Inferior parietal cortex (tissue), 1 donor: ENCODE measurements around the gene SIX2.
"Not testable (repeated sequence)": the region's sequence is repeated elsewhere in the genome, so short reads cannot be mapped to it uniquely, and the experiment has no call there.

Source experiments
- DNase-seq: peaks from one replicate; pipeline ENCODE4 v3.0.0-alpha.2; 2016; ENCODE audit errors: extremely low spot score

The SIX2 gene

GRCh38 chr2:45009303-45009927 lies at the start of gene SIX2:
Gene SIX2, minus strand, starts transcription at chr2:45009452. Its CDS starts 342 bp downstream, at chr2:45009110.
- no peak for DNase-seq

- DNase-seq: no peak
Observed at GRCh38 chr2:45055162-45055605, 45.9 kb upstream of the SIX2 start.

DNA sequence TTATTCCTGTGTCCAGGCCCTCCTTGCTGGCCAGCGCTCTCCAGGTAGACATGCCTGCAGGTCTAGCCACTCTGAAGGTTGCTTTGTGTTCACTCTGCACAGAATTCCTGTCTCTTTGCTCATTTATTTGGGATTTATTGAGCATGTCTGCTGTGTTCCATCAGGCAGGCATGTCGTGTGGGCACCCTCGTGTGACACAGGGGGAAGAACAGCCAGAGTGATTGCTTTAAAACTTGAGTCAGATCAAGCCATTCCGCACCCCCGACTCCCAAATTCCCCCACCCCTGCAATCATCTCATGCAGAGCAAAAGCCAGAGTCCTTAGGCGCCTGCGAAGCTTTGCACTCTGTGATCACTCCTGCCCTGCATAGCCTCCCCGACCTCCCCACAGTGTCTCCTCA lies 44.7 kb upstream of the SIX2 start:
- DNase-seq: no peak

DNA sequence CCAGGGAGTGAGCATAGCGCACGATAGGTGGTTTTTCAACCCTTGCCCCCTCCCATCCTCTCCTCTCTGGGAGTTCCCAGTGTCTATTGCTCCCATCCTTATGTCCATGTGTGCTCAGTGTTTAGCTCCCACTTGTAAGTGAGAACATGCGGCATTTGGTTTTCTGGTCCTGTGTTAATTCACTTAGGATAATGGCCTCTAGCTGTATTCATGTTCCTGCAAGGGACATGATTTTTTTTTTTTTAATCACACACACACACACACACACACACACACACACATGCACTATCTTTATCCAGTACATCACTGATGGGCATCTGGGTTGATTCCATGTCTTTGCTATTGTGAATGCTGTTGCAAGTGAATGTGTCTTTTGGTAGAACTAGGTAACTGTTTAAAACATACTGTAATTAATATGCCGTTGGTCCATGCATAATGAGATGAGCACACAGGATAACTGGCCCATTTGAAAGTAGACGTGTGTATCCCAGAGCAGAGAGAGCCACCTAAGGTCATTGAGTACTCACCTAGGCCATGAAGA lies 43.2 kb upstream of the SIX2 start:
- no peak for DNase-seq

- no peak for DNase-seq
Observed at GRCh38 chr2:45049569-45050336, 40.5 kb upstream of the SIX2 start.

GRCh38 chr2:45047301-45047700 lies 38.0 kb upstream of the SIX2 start:
- no peak for DNase-seq

- DNase-seq: no peak
Observed at GRCh38 chr2:45046786-45047185, 37.5 kb upstream of the SIX2 start.

DNA sequence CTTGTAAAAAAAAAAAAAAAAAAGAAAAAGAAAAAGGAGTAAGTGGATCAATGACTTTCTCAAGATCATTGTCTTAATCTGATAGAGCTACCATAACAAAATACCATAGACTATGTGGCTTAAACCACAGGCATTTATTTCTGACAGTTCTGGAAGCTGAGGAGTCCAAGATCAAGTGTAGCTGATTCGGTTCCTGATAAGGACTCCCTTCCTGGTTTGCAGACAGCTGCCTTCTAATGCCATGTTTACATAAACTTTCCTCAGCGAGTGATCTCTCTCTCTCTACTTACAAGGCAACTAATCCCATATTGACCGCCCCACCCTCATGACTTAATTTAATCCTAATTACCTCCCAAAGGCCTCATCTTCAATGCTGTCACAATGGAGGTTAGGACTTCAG lies 36.5 kb upstream of the SIX2 start:
- DNase-seq: no peak

GRCh38 chr2:45044916-45045315 lies 35.7 kb upstream of the SIX2 start:
- DNase-seq: no peak

DNA sequence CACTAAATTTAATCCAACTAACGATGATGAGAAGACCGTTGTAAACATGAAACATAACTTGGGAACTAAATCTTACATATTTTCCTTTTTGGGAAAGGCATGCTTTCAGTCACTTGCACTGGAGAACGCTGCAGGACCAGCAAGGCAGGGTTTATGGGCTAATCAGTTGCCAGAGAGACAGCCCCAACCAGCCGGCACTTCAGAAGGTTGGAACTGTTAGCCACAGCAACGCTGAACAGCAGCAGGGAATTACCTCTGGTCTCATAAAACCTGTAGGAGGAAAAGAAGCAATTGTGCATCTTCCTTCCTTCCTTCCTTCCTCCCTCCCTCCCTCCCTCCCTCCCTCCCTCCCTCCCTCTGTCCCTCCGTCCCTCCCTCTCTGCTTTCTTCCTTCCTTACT lies 33.9 kb upstream of the SIX2 start:
- DNase-seq: no peak

DNA sequence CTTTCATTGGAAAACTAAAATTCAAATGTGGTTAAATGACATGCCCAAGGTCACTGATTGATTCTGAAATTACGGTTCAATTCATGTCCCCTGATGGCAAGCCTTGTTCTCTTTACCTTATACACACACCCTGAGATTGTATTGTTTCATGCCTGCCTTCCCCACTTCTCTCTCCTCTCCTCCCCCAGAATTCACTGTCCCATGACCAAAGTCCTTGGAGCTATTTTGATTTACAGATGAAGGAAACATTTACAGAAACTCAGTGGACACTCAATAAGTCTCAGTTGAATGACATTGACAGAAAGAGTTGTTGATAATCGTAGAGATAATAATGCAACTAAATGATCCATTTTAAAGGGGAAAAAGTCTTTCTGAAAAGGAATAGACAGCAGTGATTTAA lies 33.1 kb upstream of the SIX2 start:
- DNase-seq: no peak

GRCh38 chr2:45040786-45041185 lies 31.5 kb upstream of the SIX2 start:
- no peak for DNase-seq

- not testable (repeated sequence) for DNase-seq
Observed at GRCh38 chr2:45039804-45040203, 30.6 kb upstream of the SIX2 start.

DNA sequence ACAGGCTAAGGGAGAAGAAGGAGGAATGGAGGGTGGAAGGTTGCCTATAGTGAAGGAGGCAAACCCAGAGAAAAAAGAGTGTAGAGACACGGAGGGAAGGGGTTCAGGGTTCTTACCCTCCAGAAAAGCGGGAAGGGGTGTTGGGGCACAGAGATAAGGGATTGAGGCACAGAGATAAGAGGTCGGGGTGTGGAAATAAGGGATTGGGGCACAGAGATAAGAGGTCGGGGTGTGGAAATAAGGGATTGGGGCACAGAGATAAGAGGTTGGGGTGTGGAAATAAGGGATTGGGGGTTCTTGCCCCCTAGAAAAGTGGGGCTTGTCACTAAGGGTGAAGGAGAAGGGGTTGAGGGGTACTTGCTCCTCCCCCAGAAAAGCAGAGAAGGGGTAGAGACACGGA lies 29.6 kb upstream of the SIX2 start:
- DNase-seq: not testable (repeated sequence)

DNA sequence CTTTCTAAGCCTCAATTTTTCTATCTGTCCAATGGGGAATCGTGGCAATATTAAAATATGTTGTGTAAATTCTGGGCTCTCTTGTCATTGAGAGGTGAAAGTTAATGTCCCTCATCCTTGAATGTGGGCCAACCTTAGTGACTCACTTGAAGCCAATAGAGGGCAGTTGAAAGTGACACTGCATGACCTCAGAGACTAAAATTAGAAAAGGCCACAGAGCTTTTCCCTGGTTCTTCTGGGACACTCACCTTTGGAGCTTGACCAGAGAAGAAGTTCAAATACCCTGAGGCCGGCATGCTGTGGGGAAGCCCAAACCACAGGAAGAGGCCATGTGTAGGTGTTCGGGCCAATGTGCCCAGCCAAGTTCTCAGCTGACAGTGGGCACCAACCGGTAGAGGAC lies 24.1 kb upstream of the SIX2 start:
- no peak for DNase-seq

- no peak for DNase-seq
Observed at GRCh38 chr2:45031028-45031427, 21.8 kb upstream of the SIX2 start.

- no peak for DNase-seq
Observed at GRCh38 chr2:45030553-45030952, 21.3 kb upstream of the SIX2 start.

- DNase-seq: no peak
Observed at GRCh38 chr2:45029215-45029614, 20.0 kb upstream of the SIX2 start.

- DNase-seq: no peak
Observed at GRCh38 chr2:45028276-45028675, 19.0 kb upstream of the SIX2 start.

DNA sequence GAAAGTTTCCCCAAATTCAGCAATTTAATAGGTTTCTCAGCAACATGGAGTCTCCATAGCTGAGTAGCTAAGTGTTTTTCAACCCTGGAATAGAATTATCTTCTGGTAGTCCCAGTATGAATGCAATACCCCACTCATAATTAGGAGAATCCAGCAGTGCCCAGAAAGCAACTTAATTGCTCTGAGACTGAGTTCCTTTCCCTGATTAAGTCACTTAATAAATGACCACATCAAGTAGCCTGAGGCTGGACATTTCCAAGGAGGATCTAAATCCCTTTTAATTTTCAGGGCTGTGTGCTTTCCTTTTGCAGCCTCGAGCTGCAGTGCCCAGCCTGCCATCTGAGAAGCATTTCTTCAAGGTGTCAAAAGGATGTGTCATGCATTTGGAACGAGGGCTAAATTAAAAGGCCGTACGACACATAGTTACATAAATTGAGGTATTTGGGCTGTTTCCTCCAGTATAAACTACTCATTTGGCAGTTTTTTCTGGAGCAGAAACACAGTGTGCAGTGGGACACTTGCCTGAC lies 17.7 kb upstream of the SIX2 start:
- DNase-seq: no peak

DNA sequence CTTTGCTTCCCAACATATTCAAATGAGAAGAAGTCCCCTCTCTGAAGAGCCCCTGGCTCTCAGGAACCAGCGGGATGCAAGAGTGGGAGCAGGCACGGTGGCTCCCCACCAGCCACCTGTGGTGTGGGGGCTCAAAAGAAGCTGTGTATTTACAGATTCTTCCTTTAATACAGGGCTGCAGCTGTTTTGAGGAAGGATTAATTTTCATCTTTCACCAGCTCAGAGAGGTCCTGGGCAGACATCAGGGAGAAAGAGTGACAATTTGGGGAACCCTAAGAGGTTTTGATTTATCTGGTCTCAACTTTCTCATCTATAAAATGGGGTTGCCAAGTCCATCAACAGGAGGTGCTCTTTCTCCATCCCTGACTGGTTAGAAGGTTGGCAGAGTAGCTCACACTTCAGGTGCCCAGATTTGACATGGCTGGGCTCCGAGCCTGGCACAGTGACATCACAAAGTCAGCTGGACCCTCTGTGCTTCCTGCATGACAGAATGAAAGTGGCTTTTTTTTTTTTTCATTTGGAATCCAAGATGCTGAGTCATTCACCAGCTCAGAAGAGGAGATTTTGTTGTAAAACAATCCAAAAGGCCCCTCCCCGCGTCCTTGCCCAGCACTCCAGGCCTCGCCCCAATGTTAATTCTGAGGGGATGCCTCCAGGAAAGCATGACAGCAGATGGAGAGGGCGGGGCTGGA lies 15.5 kb upstream of the SIX2 start:
- no peak for DNase-seq

- DNase-seq: no peak
Observed at GRCh38 chr2:45024097-45024496, 14.8 kb upstream of the SIX2 start.
